A549 (cell line): ENCODE measurements around the gene DAO. TPM values are rescaled to one million over a fixed set of nuclear protein-coding genes. Genes with fewer than 3 reads are reported as not detected.

ENCODE experiments used
- ATAC-seq, 2 experiments: fragments of 200-7000 bp in 1 of 2; fragments of >200 bp in 1 of 2; cut with Nextera tagmentation in 1 of 2; cut with Tn5 transposase in 1 of 2; 3 replicates each; pipeline versions ENCODE4 v1.8.0 to v1.9.1; 2018 to 2020; ENCODE audit warnings: mild to moderate bottlenecking in 1 of 2, moderate library complexity in 1 of 2
- CTCF ChIA-PET: fragments of 300-600 bp; sonication (Branson Sonifier 250); formaldehyde crosslinking; extraction: SDS; loops from one replicate; lab custom pipeline; 2021; ENCODE audit warnings: antibody characterized with exemption, inconsistent platforms; lab: Yijun Ruan, JAX
- POLR2A ChIA-PET: fragments of 350-600 bp; formaldehyde crosslinking; extraction: SDS; loops from one replicate; lab custom pipeline; 2021; ENCODE audit warnings: antibody characterized with exemption, inconsistent platforms; lab: Yijun Ruan, JAX
- DNase-seq, 2 experiments: peaks; one replicate each; pipeline versions ENCODE4 v3.0.0 to v3.0.0-alpha.2; 2011 to 2016; ENCODE audit warnings: low read depth in 1 of 2, low spot score in 1 of 2
- FAIRE-seq: peaks from 2 replicates; lab custom pipeline; 2011; peaks lifted over from hg19 to GRCh38; lab: Jason Lieb, UNC
- H3K27ac ChIP-seq, 2 experiments: fragments of >200 bp; sonication (Bioruptor Twin); formaldehyde crosslinking; 3 replicates each; pipeline ENCODE4 v1.5.1; 2016 to 2017
- H3K4me1 ChIP-seq: fragments of >200 bp; sonication (Bioruptor Twin); formaldehyde crosslinking; 3 replicates; pipeline ENCODE4 v1.6.1; 2016
- H3K4me2 ChIP-seq: fragments of >200 bp; sonication (Bioruptor Twin); formaldehyde crosslinking; 3 replicates; pipeline ENCODE4 v1.6.1; 2016
- H3K4me3 ChIP-seq: fragments of >200 bp; sonication (Bioruptor Twin); formaldehyde crosslinking; 3 replicates; pipeline ENCODE4 v1.5.1; 2016
- H3K9me3 ChIP-seq: fragments of >200 bp; sonication (Bioruptor Twin); formaldehyde crosslinking; 3 replicates; pipeline ENCODE4 v1.6.1; 2016
- ATOH8 ChIP-seq: fragments of 250-450 bp; sonication (Bioruptor Pico); IDR thresholded peaks from 2 replicates; pipeline ENCODE4 v1.5.0; 2020; ENCODE audit warnings: low read depth, mild to moderate bottlenecking, moderate library complexity
- CBX2 ChIP-seq: fragments of 200-600 bp; sonication (generic); IDR thresholded peaks from 2 replicates; pipeline ENCODE4 v1.6.1; 2016; ENCODE audit warnings: low read depth, mild to moderate bottlenecking, borderline replicate concordance
- CBX8 ChIP-seq: fragments of 200-600 bp; sonication (generic); IDR thresholded peaks from 2 replicates; pipeline ENCODE4 v1.6.1; 2016
- CEBPB ChIP-seq, 2 experiments: fragments of >200 bp in 1 of 2; sonication (Bioruptor Twin) in 1 of 2; formaldehyde crosslinking in 1 of 2; IDR thresholded peaks; 2 replicates each; pipeline ENCODE4 v1.6.1; 2012 to 2016
- CHD4 ChIP-seq: fragments of 200-600 bp; sonication (generic); IDR thresholded peaks from 2 replicates; pipeline ENCODE4 v1.6.1; 2016; ENCODE audit warnings: antibody characterized with exemption, mild to moderate bottlenecking, borderline replicate concordance
- EHF ChIP-seq: fragments of 250-450 bp; sonication (Bioruptor Pico); IDR thresholded peaks from 2 replicates; pipeline ENCODE4 v1.5.0; 2020; ENCODE audit warnings: mild to moderate bottlenecking
- FOXS1 ChIP-seq: fragments of 250-450 bp; sonication (Bioruptor Pico); IDR thresholded peaks from 2 replicates; pipeline ENCODE4 v1.5.0; 2020; ENCODE audit warnings: mild to moderate bottlenecking, moderate library complexity
- GATA3 ChIP-seq: IDR thresholded peaks from 2 replicates; pipeline ENCODE4 v1.6.1; 2012; ENCODE audit warnings: borderline replicate concordance
- HES2 ChIP-seq: fragments of >200 bp; sonication (Bioruptor Twin); formaldehyde crosslinking; IDR thresholded peaks from 2 replicates; pipeline ENCODE4 v1.6.1; 2016
- HOXA7 ChIP-seq: fragments of 250-450 bp; sonication (Bioruptor Pico); IDR thresholded peaks from 2 replicates; pipeline ENCODE4 v1.5.0; 2020; ENCODE audit warnings: mild to moderate bottlenecking, moderate library complexity
- HOXB5 ChIP-seq: fragments of 250-450 bp; sonication (Bioruptor Pico); IDR thresholded peaks from 2 replicates; pipeline ENCODE4 v1.5.0; 2020; ENCODE audit warnings: mild to moderate bottlenecking, moderate library complexity
- JUN ChIP-seq, 2 experiments: fragments of >200 bp; sonication (Bioruptor Twin); formaldehyde crosslinking; IDR thresholded peaks; 2 replicates in 1 of 2; 3 replicates in 1 of 2; pipeline ENCODE4 v1.6.1; 2016 to 2017
- KDM5A ChIP-seq: fragments of 200-600 bp; sonication (generic); IDR thresholded peaks from 2 replicates; pipeline ENCODE4 v1.6.1; 2016; ENCODE audit warnings: antibody characterized with exemption, mild to moderate bottlenecking
- MAX ChIP-seq: IDR thresholded peaks from 2 replicates; pipeline ENCODE4 v1.6.1; 2012
- MYC ChIP-seq: IDR thresholded peaks from 2 replicates; pipeline ENCODE4 v1.6.1; 2012; ENCODE audit warnings: mild to moderate bottlenecking, inconsistent platforms, low read length, improper control_type of control experiment, borderline replicate concordance
- NFE2L2 ChIP-seq: fragments of 150-350 bp; conservative IDR thresholded peaks from 2 replicates; pipeline ENCODE4 v1.6.1; 2014; ENCODE audit warnings: low read length
- NPAS2 ChIP-seq: fragments of 250-450 bp; sonication (Bioruptor Pico); IDR thresholded peaks from 2 replicates; pipeline ENCODE4 v1.8.0; 2022; ENCODE audit warnings: mild to moderate bottlenecking, moderate library complexity, borderline replicate concordance
- NR3C1 ChIP-seq: fragments of >200 bp; sonication (Bioruptor Twin); formaldehyde crosslinking; IDR thresholded peaks from 3 replicates; pipeline ENCODE4 v1.6.1; 2017
- PBX3 ChIP-seq: IDR thresholded peaks from 2 replicates; pipeline ENCODE4 v1.6.1; 2012
- PHF8 ChIP-seq: fragments of 200-600 bp; sonication (generic); IDR thresholded peaks from 2 replicates; pipeline ENCODE4 v1.6.1; 2016; ENCODE audit warnings: low read depth, mild to moderate bottlenecking, antibody characterized with exemption, moderate library complexity, borderline replicate concordance
- POLR2A ChIP-seq: IDR thresholded peaks from 2 replicates; pipeline ENCODE4 v1.6.1; 2012; ENCODE audit warnings: mild to moderate bottlenecking, low read length
- POLR2AphosphoS2 ChIP-seq: conservative IDR thresholded peaks from 2 replicates; pipeline ENCODE4 v1.6.1; 2012; ENCODE audit warnings: low read length, improper control_type of control experiment, inconsistent platforms
- RAD21 ChIP-seq, 2 experiments: fragments of >200 bp in 1 of 2; sonication (Bioruptor Twin) in 1 of 2; formaldehyde crosslinking in 1 of 2; IDR thresholded peaks in 1 of 2; conservative IDR thresholded peaks in 1 of 2; 2 replicates in 1 of 2; 3 replicates in 1 of 2; pipeline ENCODE4 v1.6.1; 2012 to 2018; ENCODE audit warnings: inconsistent platforms in 1 of 2
- RARB ChIP-seq: fragments of 250-450 bp; sonication (Bioruptor Pico); IDR thresholded peaks from 2 replicates; pipeline ENCODE4 v1.8.0; 2021; ENCODE audit warnings: mild to moderate bottlenecking, moderate library complexity
- RFX5 ChIP-seq: fragments of 450-650 bp; IDR thresholded peaks from 2 replicates; pipeline ENCODE4 v1.7.1; 2014; ENCODE audit warnings: antibody characterized with exemption, mild to moderate bottlenecking, moderate library complexity
- RNF2 ChIP-seq: fragments of 200-600 bp; sonication (generic); IDR thresholded peaks from 2 replicates; pipeline ENCODE4 v1.6.1; 2016; ENCODE audit warnings: low read depth, mild to moderate bottlenecking, antibody characterized with exemption, moderate library complexity, borderline replicate concordance
- SMC3 ChIP-seq: fragments of >200 bp; sonication (Bioruptor Twin); formaldehyde crosslinking; IDR thresholded peaks from 3 replicates; pipeline ENCODE4 v1.6.1; 2018; ENCODE audit warnings: inconsistent platforms
- SREBF2 ChIP-seq: fragments of 450-650 bp; IDR thresholded peaks from 2 replicates; pipeline ENCODE4 v1.6.1; 2014; ENCODE audit warnings: mild to moderate bottlenecking, moderate library complexity
- TFCP2L1 ChIP-seq: fragments of 250-450 bp; sonication (Bioruptor Pico); IDR thresholded peaks from 2 replicates; pipeline ENCODE4 v1.5.0; 2021; ENCODE audit warnings: mild to moderate bottlenecking
- ZC3H11A ChIP-seq: fragments of 450-650 bp; IDR thresholded peaks from 2 replicates; pipeline ENCODE4 v1.6.1; 2014; ENCODE audit warnings: antibody characterized with exemption, mild to moderate bottlenecking
- WGBS: methylation state at CpG from one replicate; pipeline ENCODE4 v1.1.6; 2017; ENCODE audit errors: missing lambda C conversion rate; 5-methylcytosine and 5-hydroxymethylcytosine counted together
- polyA plus RNA-seq, 4 experiments: library from polyadenylated mRNA; depleted of rRNA in 3 of 4; stranded (reverse); fragments of >200 nt; fragmentation: RNase III in 1 of 4; extraction: RNeasy Plus Mini Kit Qiagen cat#74134 plus additional on column Dnase treatment in 1 of 4; gene quantifications; 2 replicates in 3 of 4; 3 replicates in 1 of 4; pipeline ENCODE4 v1.2.3, GENCODE V29; 2011 to 2017
- TF ChIP-seq, protein P1 (sequence below): fragments of >200 bp; sonication (Bioruptor Twin); formaldehyde crosslinking; IDR thresholded peaks from 3 replicates; pipeline ENCODE4 v1.5.1; 2016
- TF ChIP-seq, protein P2 (sequence below): IDR thresholded peaks from 2 replicates; pipeline ENCODE4 v1.6.1; 2012; ENCODE audit warnings: low read depth, borderline replicate concordance

Gene DAO
- polyA plus RNA-seq, 2 of the 4 experiments (the other 2 are of a cell fraction): not detected

GRCh38 chr12:108884116-108885012 is 4.5 kb downstream of the DAO start:
- peak; percentile 43 to 66 for DNase-seq
- TF ChIP-seq, protein P1, sequence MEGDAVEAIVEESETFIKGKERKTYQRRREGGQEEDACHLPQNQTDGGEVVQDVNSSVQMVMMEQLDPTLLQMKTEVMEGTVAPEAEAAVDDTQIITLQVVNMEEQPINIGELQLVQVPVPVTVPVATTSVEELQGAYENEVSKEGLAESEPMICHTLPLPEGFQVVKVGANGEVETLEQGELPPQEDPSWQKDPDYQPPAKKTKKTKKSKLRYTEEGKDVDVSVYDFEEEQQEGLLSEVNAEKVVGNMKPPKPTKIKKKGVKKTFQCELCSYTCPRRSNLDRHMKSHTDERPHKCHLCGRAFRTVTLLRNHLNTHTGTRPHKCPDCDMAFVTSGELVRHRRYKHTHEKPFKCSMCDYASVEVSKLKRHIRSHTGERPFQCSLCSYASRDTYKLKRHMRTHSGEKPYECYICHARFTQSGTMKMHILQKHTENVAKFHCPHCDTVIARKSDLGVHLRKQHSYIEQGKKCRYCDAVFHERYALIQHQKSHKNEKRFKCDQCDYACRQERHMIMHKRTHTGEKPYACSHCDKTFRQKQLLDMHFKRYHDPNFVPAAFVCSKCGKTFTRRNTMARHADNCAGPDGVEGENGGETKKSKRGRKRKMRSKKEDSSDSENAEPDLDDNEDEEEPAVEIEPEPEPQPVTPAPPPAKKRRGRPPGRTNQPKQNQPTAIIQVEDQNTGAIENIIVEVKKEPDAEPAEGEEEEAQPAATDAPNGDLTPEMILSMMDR: peak; percentile 63
- TF ChIP-seq RAD21 (conservative IDR thresholded peaks at IDR 0.05 in 1 of 2, IDR thresholded peaks at IDR 0.05 in 1 of 2): peak; percentile 35 to 61; a peak in 4 of 5 replicates
- TF ChIP-seq POLR2AphosphoS2: no peak
- TF ChIP-seq TFCP2L1 (CRISPR knock-in tag): no peak
- no peak for TF ChIP-seq NR3C1
- TF ChIP-seq HOXA7 (CRISPR knock-in tag): no peak
- no peak for TF ChIP-seq HES2
- TF ChIP-seq GATA3: no peak
- peak; percentile 66 for TF ChIP-seq SMC3
- TF ChIP-seq SREBF2: no peak
- no peak for TF ChIP-seq RARB (CRISPR knock-in tag)
- TF ChIP-seq ATOH8: no peak
- TF ChIP-seq, protein P2, sequence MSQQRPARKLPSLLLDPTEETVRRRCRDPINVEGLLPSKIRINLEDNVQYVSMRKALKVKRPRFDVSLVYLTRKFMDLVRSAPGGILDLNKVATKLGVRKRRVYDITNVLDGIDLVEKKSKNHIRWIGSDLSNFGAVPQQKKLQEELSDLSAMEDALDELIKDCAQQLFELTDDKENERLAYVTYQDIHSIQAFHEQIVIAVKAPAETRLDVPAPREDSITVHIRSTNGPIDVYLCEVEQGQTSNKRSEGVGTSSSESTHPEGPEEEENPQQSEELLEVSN: no peak
- 0 out of 2 replicates have a peak, but pooled peaks have one; percentile 18 for TF ChIP-seq MAX
- no peak for TF ChIP-seq FOXS1
- no peak for TF ChIP-seq KDM5A
- no peak for TF ChIP-seq NFE2L2
- no peak for TF ChIP-seq PHF8
- no peak for TF ChIP-seq CHD4
- no peak for TF ChIP-seq CBX8
- TF ChIP-seq JUN (IDR thresholded peaks at IDR 0.05): no peak
- FAIRE-seq: no peak
- Histone ChIP-seq H3K9me3 (no peaks in the 10 kb centered on the region), H3K4me2 (no peak overlapping the region), H3K4me3 (no peak overlapping the region), H3K27ac (no peak overlapping the region), H3K4me1 (no peaks in the 10 kb centered on the region)
- ChIA-PET CTCF (interaction anchor here (0.6 to 2.6 kb wide), 25 partner anchors 9 to 220 kb away, joined by 3 to 12 read pairs (median 4); partner anchors contain the start of gene ALKBH2), POLR2A (interaction anchor here (1.3 kb wide), 1 partner anchor 27 kb away, joined by 4 read pairs; the partner anchor contains the start of gene SSH1)
- ATAC-seq: peak; percentile 48 to 76; a peak in 4 of 6 replicates
- WGBS: 34% methylated on average over 16 of the region's 16 CpGs

DNA sequence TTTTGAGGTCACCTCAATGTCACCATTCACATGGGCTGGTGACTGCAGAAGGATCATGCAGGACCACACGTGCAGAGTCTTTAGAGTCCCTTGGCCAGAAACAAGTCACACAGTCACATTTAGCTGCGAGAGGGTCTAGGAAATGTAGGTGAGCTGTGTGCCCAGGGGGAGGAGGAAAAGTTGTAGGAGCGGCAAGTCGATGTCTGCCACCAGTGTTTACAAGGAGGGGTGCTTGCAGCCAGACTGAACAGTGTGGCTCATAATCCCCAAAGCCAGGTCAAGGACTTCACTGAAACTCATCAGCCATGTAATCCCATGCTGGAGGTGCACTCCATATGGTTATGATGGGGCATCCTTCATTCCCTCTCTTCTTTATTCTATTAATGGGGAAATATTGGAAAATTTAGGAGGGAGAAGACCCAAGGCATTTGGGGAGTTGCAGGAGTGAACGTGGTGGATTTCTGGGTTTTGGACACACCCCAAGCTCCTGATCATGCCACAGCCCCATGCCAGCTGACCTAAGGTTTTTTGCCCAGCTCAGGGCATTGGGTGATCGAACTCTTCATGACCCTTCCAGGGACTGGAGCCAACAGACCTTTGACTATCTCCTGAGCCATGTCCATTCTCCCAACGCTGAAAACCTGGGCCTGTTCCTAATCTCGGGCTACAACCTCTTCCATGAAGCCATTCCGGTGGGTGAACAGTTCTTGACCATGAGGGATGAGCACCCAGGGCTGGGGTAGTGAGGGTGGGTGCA is 7.2 kb downstream of the DAO start:
- H3K27ac ChIP-seq: no peak overlapping the region
- ChIA-PET POLR2A (no interaction called here), CTCF (interaction anchor here (0.9 kb wide), 1 partner anchor 64 kb away, joined by 3 read pairs; no protein-coding TSS in a partner anchor)
- ATAC-seq: no peak
- H3K4me1 ChIP-seq: no peaks in the 10 kb centered on the region
- H3K4me2 ChIP-seq: no peak overlapping the region
- no peak overlapping the region for H3K4me3 ChIP-seq
- peaks cover 5% of the 10 kb centered on the region; the same call in 1 of the 3 replicates for H3K9me3 ChIP-seq
- no peak for DNase-seq
- 57% methylated on average over 9 of the region's 9 CpGs for WGBS
- FAIRE-seq: no peak
- TF ChIP-seq CBX2: no peak
- no peak for TF ChIP-seq SMC3
- no peak for TF ChIP-seq ZC3H11A
- TF ChIP-seq RNF2: no peak
- TF ChIP-seq HOXB5: no peak
- TF ChIP-seq NR3C1: no peak
- TF ChIP-seq NFE2L2: no peak
- TF ChIP-seq POLR2A: no peak
- TF ChIP-seq NPAS2 (CRISPR knock-in tag): no peak
- no peak for TF ChIP-seq RFX5
- no peak for TF ChIP-seq EHF (CRISPR knock-in tag)
- no peak for TF ChIP-seq PBX3
- TF ChIP-seq MYC: no peak
- TF ChIP-seq RARB (CRISPR knock-in tag): no peak
- no peak for TF ChIP-seq CEBPB (IDR thresholded peaks at IDR 0.05)
